Measurements from ENCODE around the gene CSMD2.

DNA sequence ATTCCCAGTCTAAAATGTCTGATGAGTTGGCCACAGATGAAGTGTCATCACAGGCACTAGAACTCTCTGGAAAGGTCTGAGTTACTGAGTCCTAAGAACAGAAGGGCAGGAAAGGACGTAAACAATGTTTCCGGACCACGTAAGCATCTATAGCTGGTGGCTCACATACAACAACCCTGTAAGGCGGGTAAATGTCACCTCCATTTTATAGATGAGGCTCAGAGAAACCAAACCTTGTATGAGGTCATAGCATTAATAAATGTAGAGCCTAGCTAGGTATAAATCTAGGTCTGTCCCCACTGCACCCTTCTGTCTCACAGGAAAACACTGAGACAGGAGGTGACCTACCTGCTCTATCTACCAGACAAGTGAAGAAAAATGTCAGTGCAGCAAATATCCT, 86.6 kb downstream of the CSMD2 start:
- TF ChIP-seq YY1 (IDR thresholded peaks at IDR 0.05; ENCODE audit: low read depth) (no peak), USF1 (IDR thresholded peaks at IDR 0.05) (no peak)
- TF ChIP-seq, protein P1, sequence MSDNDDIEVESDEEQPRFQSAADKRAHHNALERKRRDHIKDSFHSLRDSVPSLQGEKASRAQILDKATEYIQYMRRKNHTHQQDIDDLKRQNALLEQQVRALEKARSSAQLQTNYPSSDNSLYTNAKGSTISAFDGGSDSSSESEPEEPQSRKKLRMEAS (IDR thresholded peaks at IDR 0.05): no peak
